ENCODE data around the gene E2F1.
A peak's percentile ranks its signal among the peaks of the same experiment; 100 is the strongest.

DNA sequence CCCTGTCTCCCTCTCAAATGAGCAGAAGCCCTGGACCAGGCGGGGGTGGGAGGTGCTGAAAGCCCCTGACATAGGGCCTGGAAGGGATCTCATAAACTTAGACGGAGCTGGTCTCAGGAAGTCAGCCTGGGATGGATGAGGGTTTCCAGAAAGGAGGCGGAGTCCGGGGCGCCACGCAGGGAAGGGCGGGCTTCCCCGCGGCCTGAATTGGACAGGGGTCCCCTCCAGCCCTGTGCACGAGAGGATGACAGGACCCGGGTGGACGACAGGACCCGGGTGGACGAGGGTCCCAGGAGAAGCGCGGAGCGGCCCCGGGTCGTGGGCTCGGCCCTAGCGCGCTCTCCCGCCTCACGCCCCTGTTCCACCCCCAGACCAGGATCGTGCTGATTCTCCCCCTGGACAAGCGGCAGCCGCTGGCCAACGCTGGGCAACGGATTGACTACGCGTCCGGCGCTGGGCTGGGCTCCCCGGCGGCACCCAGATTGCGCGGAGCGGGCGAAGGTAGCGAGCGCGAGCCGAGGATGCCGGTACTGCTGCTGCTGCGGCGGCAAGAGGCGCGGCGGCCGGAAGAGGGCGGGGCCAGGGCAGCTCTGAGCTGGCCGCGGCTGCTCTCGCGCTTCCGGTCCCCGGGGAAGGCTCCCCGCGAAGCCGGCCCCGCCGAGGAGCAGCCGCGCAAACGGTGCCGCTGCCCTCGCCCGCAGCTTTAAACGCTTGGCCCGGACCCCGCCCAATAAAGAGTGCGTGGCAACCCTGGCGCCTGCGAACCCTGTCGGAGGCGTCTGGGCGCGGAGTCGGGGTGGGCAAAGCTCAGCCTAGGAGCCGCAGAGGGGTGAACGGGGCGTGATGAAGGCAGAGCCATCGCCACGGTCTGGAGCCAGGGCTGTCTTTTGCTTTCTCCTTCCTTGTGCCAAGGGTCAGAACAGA is 22.8 kb downstream of the E2F1 start:
- TF ChIP-seq SP1 (IDR thresholded peaks at IDR 0.05) (peak; percentile 20), NR2F2 (IDR thresholded peaks at IDR 0.05) (no peak), RAD21 (IDR thresholded peaks at IDR 0.05) (no peak), FOXA1 (IDR thresholded peaks at IDR 0.05) (no peak)
- TF ChIP-seq, protein P1, sequence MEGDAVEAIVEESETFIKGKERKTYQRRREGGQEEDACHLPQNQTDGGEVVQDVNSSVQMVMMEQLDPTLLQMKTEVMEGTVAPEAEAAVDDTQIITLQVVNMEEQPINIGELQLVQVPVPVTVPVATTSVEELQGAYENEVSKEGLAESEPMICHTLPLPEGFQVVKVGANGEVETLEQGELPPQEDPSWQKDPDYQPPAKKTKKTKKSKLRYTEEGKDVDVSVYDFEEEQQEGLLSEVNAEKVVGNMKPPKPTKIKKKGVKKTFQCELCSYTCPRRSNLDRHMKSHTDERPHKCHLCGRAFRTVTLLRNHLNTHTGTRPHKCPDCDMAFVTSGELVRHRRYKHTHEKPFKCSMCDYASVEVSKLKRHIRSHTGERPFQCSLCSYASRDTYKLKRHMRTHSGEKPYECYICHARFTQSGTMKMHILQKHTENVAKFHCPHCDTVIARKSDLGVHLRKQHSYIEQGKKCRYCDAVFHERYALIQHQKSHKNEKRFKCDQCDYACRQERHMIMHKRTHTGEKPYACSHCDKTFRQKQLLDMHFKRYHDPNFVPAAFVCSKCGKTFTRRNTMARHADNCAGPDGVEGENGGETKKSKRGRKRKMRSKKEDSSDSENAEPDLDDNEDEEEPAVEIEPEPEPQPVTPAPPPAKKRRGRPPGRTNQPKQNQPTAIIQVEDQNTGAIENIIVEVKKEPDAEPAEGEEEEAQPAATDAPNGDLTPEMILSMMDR (IDR thresholded peaks at IDR 0.05; ENCODE audit: low read depth, low read length, missing input control), result no peak
- TF ChIP-seq, protein P2, sequence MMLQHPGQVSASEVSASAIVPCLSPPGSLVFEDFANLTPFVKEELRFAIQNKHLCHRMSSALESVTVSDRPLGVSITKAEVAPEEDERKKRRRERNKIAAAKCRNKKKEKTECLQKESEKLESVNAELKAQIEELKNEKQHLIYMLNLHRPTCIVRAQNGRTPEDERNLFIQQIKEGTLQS (IDR thresholded peaks at IDR 0.05), result no peak
- TF ChIP-seq, protein P3, sequence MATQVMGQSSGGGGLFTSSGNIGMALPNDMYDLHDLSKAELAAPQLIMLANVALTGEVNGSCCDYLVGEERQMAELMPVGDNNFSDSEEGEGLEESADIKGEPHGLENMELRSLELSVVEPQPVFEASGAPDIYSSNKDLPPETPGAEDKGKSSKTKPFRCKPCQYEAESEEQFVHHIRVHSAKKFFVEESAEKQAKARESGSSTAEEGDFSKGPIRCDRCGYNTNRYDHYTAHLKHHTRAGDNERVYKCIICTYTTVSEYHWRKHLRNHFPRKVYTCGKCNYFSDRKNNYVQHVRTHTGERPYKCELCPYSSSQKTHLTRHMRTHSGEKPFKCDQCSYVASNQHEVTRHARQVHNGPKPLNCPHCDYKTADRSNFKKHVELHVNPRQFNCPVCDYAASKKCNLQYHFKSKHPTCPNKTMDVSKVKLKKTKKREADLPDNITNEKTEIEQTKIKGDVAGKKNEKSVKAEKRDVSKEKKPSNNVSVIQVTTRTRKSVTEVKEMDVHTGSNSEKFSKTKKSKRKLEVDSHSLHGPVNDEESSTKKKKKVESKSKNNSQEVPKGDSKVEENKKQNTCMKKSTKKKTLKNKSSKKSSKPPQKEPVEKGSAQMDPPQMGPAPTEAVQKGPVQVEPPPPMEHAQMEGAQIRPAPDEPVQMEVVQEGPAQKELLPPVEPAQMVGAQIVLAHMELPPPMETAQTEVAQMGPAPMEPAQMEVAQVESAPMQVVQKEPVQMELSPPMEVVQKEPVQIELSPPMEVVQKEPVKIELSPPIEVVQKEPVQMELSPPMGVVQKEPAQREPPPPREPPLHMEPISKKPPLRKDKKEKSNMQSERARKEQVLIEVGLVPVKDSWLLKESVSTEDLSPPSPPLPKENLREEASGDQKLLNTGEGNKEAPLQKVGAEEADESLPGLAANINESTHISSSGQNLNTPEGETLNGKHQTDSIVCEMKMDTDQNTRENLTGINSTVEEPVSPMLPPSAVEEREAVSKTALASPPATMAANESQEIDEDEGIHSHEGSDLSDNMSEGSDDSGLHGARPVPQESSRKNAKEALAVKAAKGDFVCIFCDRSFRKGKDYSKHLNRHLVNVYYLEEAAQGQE (IDR thresholded peaks at IDR 0.05), result peak; percentile 24
- TF ChIP-seq, protein P4, sequence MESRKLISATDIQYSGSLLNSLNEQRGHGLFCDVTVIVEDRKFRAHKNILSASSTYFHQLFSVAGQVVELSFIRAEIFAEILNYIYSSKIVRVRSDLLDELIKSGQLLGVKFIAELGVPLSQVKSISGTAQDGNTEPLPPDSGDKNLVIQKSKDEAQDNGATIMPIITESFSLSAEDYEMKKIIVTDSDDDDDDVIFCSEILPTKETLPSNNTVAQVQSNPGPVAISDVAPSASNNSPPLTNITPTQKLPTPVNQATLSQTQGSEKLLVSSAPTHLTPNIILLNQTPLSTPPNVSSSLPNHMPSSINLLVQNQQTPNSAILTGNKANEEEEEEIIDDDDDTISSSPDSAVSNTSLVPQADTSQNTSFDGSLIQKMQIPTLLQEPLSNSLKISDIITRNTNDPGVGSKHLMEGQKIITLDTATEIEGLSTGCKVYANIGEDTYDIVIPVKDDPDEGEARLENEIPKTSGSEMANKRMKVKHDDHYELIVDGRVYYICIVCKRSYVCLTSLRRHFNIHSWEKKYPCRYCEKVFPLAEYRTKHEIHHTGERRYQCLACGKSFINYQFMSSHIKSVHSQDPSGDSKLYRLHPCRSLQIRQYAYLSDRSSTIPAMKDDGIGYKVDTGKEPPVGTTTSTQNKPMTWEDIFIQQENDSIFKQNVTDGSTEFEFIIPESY (IDR thresholded peaks at IDR 0.05), result no peak
